Measurements from ENCODE around the gene ORC5. TPM values are rescaled to one million over a fixed set of nuclear protein-coding genes. Genes with fewer than 3 reads are reported as not detected.
A peak's percentile ranks its signal among the peaks of the same experiment; 100 is the strongest.
"Not testable (repeated sequence)": the region's sequence is repeated elsewhere in the genome, so short reads cannot be mapped to it uniquely, and the experiment has no call there.

Gene ORC5
- total RNA-seq, 1 experiment from 2014 or later: 25.4 TPM

DNA sequence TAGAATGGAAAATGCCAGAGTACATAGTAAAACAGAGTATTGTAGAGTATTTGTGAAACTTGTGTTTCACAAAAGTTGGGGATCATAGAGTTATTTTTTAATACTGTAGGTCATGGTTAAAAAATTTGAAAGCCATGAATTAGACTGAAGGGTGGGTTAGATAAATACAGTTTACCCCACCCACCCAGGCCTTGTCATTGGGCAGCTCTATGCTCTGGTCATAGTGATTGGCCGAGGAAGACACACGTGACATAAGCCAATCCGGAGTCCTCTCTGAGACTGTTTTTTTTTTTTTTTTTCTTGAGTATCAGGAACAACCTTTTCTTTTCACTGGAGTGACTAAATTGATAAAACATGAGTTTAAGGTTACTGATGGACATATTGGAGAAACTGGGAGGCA lies 33.3 kb upstream of the ORC5 start:
- Mint-ChIP-seq H3K27ac (ENCODE audit: low read depth, unreplicated experiment) (no peak overlapping the region), H3K4me3 (ENCODE audit: unreplicated experiment) (no peak overlapping the region), H3K4me1 (ENCODE audit: insufficient read depth, unreplicated experiment) (no peaks in the 10 kb centered on the region), H3K27me3 (ENCODE audit: insufficient read depth, unreplicated experiment) (peaks cover 85% of the 10 kb centered on the region), H3K9me3 (ENCODE audit: unreplicated experiment) (no peaks in the 10 kb centered on the region), H3K36me3 (ENCODE audit: insufficient read depth, unreplicated experiment) (no peaks in the 10 kb centered on the region)
- intact Hi-C loops (cut with micrococcal nuclease): no loop called here
- ChIA-PET POLR2A (interaction anchor here (0.6 kb wide), 1 partner anchor 617 kb away, joined by 3 read pairs; no protein-coding TSS in a partner anchor), CTCF (interaction anchor here (0.6 to 6.1 kb wide), 4 partner anchors 11 to 606 kb away, joined by 3 to 45 read pairs (median 5); no protein-coding TSS in a partner anchor)
- DNase-seq (ENCODE audit: unreplicated experiment): no peak
- no TSS peak for BruUV-seq (replicated peaks)
- TF ChIP-seq, protein P1, sequence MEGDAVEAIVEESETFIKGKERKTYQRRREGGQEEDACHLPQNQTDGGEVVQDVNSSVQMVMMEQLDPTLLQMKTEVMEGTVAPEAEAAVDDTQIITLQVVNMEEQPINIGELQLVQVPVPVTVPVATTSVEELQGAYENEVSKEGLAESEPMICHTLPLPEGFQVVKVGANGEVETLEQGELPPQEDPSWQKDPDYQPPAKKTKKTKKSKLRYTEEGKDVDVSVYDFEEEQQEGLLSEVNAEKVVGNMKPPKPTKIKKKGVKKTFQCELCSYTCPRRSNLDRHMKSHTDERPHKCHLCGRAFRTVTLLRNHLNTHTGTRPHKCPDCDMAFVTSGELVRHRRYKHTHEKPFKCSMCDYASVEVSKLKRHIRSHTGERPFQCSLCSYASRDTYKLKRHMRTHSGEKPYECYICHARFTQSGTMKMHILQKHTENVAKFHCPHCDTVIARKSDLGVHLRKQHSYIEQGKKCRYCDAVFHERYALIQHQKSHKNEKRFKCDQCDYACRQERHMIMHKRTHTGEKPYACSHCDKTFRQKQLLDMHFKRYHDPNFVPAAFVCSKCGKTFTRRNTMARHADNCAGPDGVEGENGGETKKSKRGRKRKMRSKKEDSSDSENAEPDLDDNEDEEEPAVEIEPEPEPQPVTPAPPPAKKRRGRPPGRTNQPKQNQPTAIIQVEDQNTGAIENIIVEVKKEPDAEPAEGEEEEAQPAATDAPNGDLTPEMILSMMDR (IDR thresholded peaks at IDR 0.05; ENCODE audit: unreplicated experiment): no peak

DNA sequence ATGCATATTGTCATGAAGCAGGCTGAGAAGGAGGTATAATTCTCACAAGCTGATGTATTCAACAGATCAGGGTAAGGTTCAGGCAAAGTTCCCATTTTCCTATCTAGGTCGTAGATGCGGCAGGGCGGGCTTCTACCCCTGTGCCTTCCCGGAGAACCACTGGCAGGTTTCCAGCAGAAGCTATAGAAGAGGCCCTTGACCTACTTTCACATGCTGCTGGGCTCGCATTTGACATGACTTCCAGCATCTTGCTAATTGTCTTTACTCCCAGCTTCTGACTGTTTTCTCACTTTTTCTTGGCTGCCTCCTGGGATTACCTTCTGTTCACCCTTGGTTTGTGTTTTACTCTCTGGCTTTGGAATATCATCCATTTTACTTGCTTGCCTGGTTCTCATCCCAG lies 32.6 kb upstream of the ORC5 start:
- CTCF ChIA-PET: interaction anchor here (1.1 to 6.1 kb wide), 3 partner anchors 10 to 608 kb away, joined by 3 to 45 read pairs (median 16); no protein-coding TSS in a partner anchor
- Mint-ChIP-seq H3K36me3 (ENCODE audit: insufficient read depth, unreplicated experiment) (no peaks in the 10 kb centered on the region), H3K4me3 (ENCODE audit: unreplicated experiment) (no peak overlapping the region), H3K4me1 (ENCODE audit: insufficient read depth, unreplicated experiment) (no peaks in the 10 kb centered on the region), H3K9me3 (ENCODE audit: unreplicated experiment) (no peaks in the 10 kb centered on the region), H3K27ac (ENCODE audit: low read depth, unreplicated experiment) (no peak overlapping the region), H3K27me3 (ENCODE audit: insufficient read depth, unreplicated experiment) (peaks cover 78% of the 10 kb centered on the region)
- POLR2A ChIA-PET: no interaction called here
- DNase-seq (ENCODE audit: unreplicated experiment): no peak
- no TSS peak for BruUV-seq (replicated peaks)
- intact Hi-C loops (cut with micrococcal nuclease): no loop called here
- TF ChIP-seq, protein P1 (IDR thresholded peaks at IDR 0.05; ENCODE audit: unreplicated experiment): no peak

- H3K4me1 Mint-ChIP-seq (ENCODE audit: insufficient read depth, unreplicated experiment); BruUV-seq (replicated peaks); DNase-seq (ENCODE audit: unreplicated experiment); H3K9me3 Mint-ChIP-seq (ENCODE audit: unreplicated experiment); H3K27ac Mint-ChIP-seq (ENCODE audit: low read depth, unreplicated experiment); POLR2A ChIA-PET; H3K4me3 Mint-ChIP-seq (ENCODE audit: unreplicated experiment); H3K36me3 Mint-ChIP-seq (ENCODE audit: insufficient read depth, unreplicated experiment): not testable (repeated sequence)
- CTCF ChIA-PET: interaction anchor here (0.8 kb wide), 1 partner anchor 18 kb away, joined by 3 read pairs; no protein-coding TSS in a partner anchor
- H3K27me3 Mint-ChIP-seq (ENCODE audit: insufficient read depth, unreplicated experiment): peaks cover 57% of the 10 kb centered on the region
- intact Hi-C loops (cut with micrococcal nuclease): loop anchor here (5.0 kb wide), 1 partner anchor 682 kb away; no protein-coding TSS in a partner anchor
These were observed 27.2 kb upstream of the ORC5 start for GRCh38 chr7:104234990-104235389.

DNA sequence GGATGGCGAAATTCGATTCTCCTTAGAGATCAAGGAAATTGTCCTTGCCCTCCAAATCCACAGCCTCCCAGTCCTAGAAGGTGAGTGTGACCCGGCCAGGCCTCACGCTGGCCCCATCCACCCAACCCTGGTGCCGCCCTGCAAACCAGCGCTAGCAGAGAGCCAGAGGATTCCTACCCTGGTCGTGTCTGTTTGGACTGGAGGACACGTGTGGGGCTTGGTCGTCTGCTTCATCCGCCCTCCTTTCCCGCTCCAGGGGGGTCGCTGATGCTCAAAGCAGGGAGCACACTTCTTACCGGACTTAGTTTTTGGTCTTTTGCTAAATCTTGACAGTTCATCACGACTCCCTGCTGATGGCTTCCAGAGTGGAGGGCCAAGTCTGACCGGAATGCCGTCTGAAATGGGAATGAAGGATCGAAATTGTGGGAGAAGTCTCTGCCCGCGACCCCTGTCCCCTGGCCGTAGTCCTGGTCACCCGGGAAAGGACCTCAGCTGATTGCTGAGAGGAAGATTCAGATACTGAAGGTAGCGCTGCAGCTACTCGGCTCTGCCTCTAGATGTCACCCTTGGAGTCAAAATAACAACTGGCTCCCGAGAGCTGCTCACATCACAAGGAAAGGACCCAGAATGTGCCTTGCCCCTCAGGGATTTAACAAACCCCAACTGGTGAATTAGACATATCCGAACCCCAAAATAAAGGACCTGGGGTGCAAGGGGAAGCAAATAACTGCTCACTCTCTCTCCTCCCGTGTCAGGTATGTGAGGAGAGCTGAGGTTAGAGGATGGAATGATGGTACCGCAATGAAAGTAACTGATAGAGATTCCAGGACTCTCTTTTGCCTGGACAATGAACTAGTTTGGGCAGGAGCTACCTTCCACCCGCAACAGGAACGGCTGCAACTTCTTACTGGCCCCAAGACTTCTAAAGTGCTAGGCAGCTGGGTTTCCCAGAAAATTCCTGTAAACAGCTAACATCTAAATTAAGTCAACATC lies 23.5 kb upstream of the ORC5 start:
- BruUV-seq (replicated peaks): no TSS peak
- peaks cover 61% of the 10 kb centered on the region for H3K27me3 Mint-ChIP-seq (ENCODE audit: insufficient read depth, unreplicated experiment)
- no peak overlapping the region for H3K27ac Mint-ChIP-seq (ENCODE audit: low read depth, unreplicated experiment)
- H3K9me3 Mint-ChIP-seq (ENCODE audit: unreplicated experiment): no peaks in the 10 kb centered on the region
- intact Hi-C loops (cut with micrococcal nuclease): loop anchor here (1.0 to 5.0 kb wide), 3 partner anchors 36 to 686 kb away; no protein-coding TSS in a partner anchor
- TF ChIP-seq, protein P1 (IDR thresholded peaks at IDR 0.05; ENCODE audit: unreplicated experiment): peak; percentile 83
- no peaks in the 10 kb centered on the region for H3K36me3 Mint-ChIP-seq (ENCODE audit: insufficient read depth, unreplicated experiment)
- POLR2A ChIA-PET: interaction anchor here (0.6 to 0.9 kb wide), 4 partner anchors 36 to 807 kb away, joined by 3 to 5 read pairs (median 4); no protein-coding TSS in a partner anchor
- DNase-seq (ENCODE audit: unreplicated experiment): peak; percentile 57
- H3K4me3 Mint-ChIP-seq (ENCODE audit: unreplicated experiment): no peak overlapping the region
- CTCF ChIA-PET: interaction anchor here (0.5 to 5.7 kb wide), 52 partner anchors 9 to 884 kb away, joined by 3 to 98 read pairs (median 4); partner anchors contain the start of genes ORC5 and PSMC2
- H3K4me1 Mint-ChIP-seq (ENCODE audit: insufficient read depth, unreplicated experiment): no peaks in the 10 kb centered on the region
